Measurements from ENCODE around the gene GALNT17.

Gene GALNT17

DNA sequence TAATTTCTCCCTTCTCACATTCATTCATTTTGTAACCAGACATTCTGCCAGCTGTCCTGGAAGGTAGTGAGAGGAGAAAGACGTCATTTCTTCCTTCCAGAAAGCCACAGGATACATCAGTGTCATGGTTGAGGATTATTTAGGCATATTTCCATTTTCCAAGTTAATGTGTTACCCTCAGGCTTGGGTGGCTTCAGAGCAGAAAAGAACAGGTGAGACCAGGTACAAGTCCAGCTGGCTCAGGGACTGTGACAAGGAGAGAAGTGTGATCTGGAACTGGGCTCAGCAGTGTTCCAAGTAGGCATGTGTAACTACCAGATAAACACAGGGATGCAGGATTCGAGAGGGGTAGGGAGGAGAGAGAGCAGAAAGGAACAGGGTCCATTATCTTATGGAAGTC is 386.9 kb downstream of the GALNT17 start:
- TF ChIP-seq CTCF (IDR thresholded peaks at IDR 0.05) = no peak

DNA sequence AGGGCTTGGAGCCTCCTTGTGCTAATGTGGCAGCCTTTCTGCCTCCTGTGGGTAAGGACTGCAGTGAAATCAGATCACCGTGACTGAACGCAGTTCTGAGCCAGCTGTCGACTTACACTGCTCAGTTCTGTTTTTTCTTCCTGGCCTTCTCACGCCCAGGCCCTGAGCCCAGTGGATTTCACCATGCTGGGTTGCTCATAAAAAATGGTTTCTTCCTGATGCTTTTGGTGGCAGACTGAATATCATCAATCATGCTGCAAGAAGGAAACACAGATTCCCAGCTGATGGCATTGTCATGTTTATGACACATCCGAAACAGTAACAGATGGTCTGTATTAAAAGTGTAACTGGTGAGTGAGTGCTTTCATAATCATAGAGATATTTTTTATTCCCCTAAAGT is 389.6 kb downstream of the GALNT17 start:
- TF ChIP-seq CTCF (IDR thresholded peaks at IDR 0.05) = no peak

GRCh38 chr7:71526106-71526505 is 394.2 kb downstream of the GALNT17 start:
- TF ChIP-seq CTCF (IDR thresholded peaks at IDR 0.05) = no peak

GRCh38 chr7:71527213-71527612 is 395.3 kb downstream of the GALNT17 start:
- no peak for TF ChIP-seq CTCF (IDR thresholded peaks at IDR 0.05)

- no peak for TF ChIP-seq CTCF (IDR thresholded peaks at IDR 0.05)
Observed at GRCh38 chr7:71535616-71536015, 403.7 kb downstream of the GALNT17 start.

DNA sequence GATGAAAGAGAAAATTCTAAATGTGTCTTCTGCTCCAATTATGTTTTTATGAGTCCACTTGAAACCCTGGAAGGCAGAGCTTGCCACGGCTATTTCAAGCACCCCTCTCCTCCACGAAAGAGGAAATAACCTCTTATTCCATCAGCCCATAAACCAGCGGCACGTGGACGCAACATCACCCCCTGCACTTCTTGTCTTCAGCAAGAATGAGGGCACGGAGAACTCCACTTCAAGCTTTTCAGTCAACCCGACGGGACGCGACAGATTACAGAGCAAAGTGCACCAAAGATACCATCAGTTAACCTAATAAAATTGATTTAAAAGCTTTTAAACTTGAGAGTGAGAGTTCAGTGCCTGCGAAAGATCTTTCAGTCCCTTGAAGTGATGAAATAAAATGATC is 406.3 kb downstream of the GALNT17 start:
- no peak for TF ChIP-seq CTCF (IDR thresholded peaks at IDR 0.05)

DNA sequence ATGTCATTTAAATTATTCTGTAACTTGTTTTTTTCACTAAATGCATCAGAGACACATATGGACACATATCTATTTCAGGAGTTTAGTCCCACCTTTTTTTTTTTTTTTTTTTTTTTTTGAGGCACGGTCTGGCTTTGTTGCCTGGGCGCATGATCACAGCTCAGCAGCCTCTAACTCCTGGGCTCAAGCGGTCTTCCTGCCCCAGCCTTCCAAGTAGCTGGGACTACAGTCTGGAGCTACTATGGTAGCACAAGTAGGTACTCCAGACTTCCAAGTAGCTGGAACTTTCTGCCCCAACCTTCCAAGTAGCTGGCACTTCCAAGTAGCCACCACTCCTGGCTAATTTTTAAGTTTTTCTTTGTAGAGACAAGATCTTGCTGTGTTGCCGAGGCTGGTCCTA is 407.7 kb downstream of the GALNT17 start:
- TF ChIP-seq CTCF (IDR thresholded peaks at IDR 0.05) = no peak

- TF ChIP-seq CTCF (IDR thresholded peaks at IDR 0.05) = no peak
Observed at GRCh38 chr7:71541707-71542353, 409.9 kb downstream of the GALNT17 start.
